IMR-90 (cell line): ENCODE data around the gene MICU1. TPM values are rescaled to one million over a fixed set of nuclear protein-coding genes. Genes with fewer than 3 reads are reported as not detected.
"Not testable (repeated sequence)": the region's sequence is repeated elsewhere in the genome, so short reads cannot be mapped to it uniquely, and the experiment has no call there.

Source experiments
- ATAC-seq: fragments of 200-7000 bp; cut with Tn5 transposase; 2 replicates; pipeline ENCODE4 v1.9.1; 2020; ENCODE audit warnings: low read depth, mild to moderate bottlenecking, moderate library complexity
- BruUV-seq: library from RNA; stranded (reverse); fragments of 400-500 nt; replicated peaks from 2 replicates; lab custom pipeline; 2021; lab: Mats Ljungman, UMichigan
- CTCF ChIA-PET: fragments of 300-600 bp; formaldehyde crosslinking; extraction: SDS; loops from one replicate; lab custom pipeline; 2021; ENCODE audit warnings: antibody characterized with exemption; lab: Yijun Ruan, JAX
- POLR2A ChIA-PET: fragments of 300-600 bp; sonication (Branson Sonifier 250); formaldehyde crosslinking; loops from one replicate; lab custom pipeline; 2022; ENCODE audit warnings: antibody characterized with exemption; ENCODE audit not compliant: unreplicated experiment; lab: Charles Lee
- DNase-seq: peaks from one replicate; pipeline ENCODE4 v3.0.0; 2013
- H2AFZ ChIP-seq: replicated peaks from 2 replicates; pipeline ENCODE3; 2013; ENCODE audit warnings: low read length, mild to moderate bottlenecking; ENCODE audit not compliant: poor library complexity
- H2AK5ac ChIP-seq: 2 replicates; pipeline ENCODE4 v1.6.1; 2013; ENCODE audit warnings: low read depth, low read length, inconsistent platforms
- H2AK9ac ChIP-seq: replicated peaks from 2 replicates; pipeline ENCODE3; 2013; ENCODE audit warnings: mild to moderate bottlenecking, low read depth, low read length, moderate library complexity; ENCODE audit not compliant: poor library complexity
- H2BK120ac ChIP-seq: 2 replicates; pipeline ENCODE4 v1.6.1; 2013; ENCODE audit warnings: low read depth, low read length, inconsistent platforms
- H2BK15ac ChIP-seq: 3 replicates; pipeline ENCODE4 v1.6.1; 2013; ENCODE audit warnings: low read depth, low read length, inconsistent platforms
- H2BK20ac ChIP-seq: 2 replicates; pipeline ENCODE4 v1.6.1; 2013; ENCODE audit warnings: low read depth, mild to moderate bottlenecking, inconsistent platforms, low read length, moderate library complexity
- H2BK5ac ChIP-seq: 2 replicates; pipeline ENCODE4 v1.6.1; 2013; ENCODE audit warnings: mild to moderate bottlenecking, low read depth, low read length, inconsistent platforms; ENCODE audit not compliant: poor library complexity, severe bottlenecking
- H3K14ac ChIP-seq: replicated peaks from 2 replicates; pipeline ENCODE4 v1.6.1; 2013; ENCODE audit warnings: low read depth, low read length, inconsistent platforms
- H3K18ac ChIP-seq: 2 replicates; pipeline ENCODE4 v1.6.1; 2013; ENCODE audit warnings: low read depth, low read length, control low read depth
- H3K23ac ChIP-seq: 2 replicates; pipeline ENCODE4 v1.6.1; 2013; ENCODE audit warnings: low read depth, low read length, inconsistent platforms
- H3K27ac ChIP-seq: 2 replicates; pipeline ENCODE4 v1.5.1; 2013; ENCODE audit warnings: mild to moderate bottlenecking, control low read depth, low read length; ENCODE audit not compliant: insufficient read depth
- H3K27me3 ChIP-seq: 2 replicates; pipeline ENCODE4 v1.6.1; 2013; ENCODE audit warnings: low read length; ENCODE audit not compliant: control insufficient read depth, insufficient read depth
- H3K36me3 ChIP-seq: 2 replicates; pipeline ENCODE4 v1.6.1; 2013; ENCODE audit warnings: low read length, mixed read lengths; ENCODE audit not compliant: control insufficient read depth, insufficient read depth
- H3K4ac ChIP-seq: 2 replicates; pipeline ENCODE4 v1.6.1; 2013; ENCODE audit warnings: low read depth, low read length, inconsistent platforms
- H3K4me1 ChIP-seq: 2 replicates; pipeline ENCODE4 v1.6.1; 2013; ENCODE audit warnings: low read length, mixed read lengths; ENCODE audit not compliant: control insufficient read depth, insufficient read depth
- H3K4me2 ChIP-seq: 2 replicates; pipeline ENCODE4 v1.6.1; 2013; ENCODE audit warnings: low read depth, mild to moderate bottlenecking, control low read depth, low read length, moderate library complexity
- H3K4me3 ChIP-seq: 2 replicates; pipeline ENCODE4 v1.5.1; 2013; ENCODE audit warnings: low read depth, mild to moderate bottlenecking, control low read depth, low read length, moderate library complexity; ENCODE audit not compliant: insufficient read depth
- H3K56ac ChIP-seq: 2 replicates; pipeline ENCODE4 v1.6.1; 2013; ENCODE audit warnings: low read length, inconsistent platforms; ENCODE audit not compliant: insufficient read depth; ENCODE audit errors: extremely low read depth
- H3K79me1 ChIP-seq, 2 experiments: 2 replicates each; pipeline ENCODE4 v1.6.1; 2013; ENCODE audit warnings: low read length in 2 of 2, inconsistent platforms in 1 of 2, low read depth in 1 of 2
- H3K9ac ChIP-seq: 2 replicates; pipeline ENCODE4 v1.6.1; 2013; ENCODE audit warnings: low read depth, low read length, control low read depth
- H3K9me1 ChIP-seq: 2 replicates; pipeline ENCODE4 v1.6.1; 2013; ENCODE audit warnings: low read length, inconsistent platforms; ENCODE audit not compliant: insufficient read depth
- H3K9me3 ChIP-seq: 2 replicates; pipeline ENCODE4 v1.6.1; 2013; ENCODE audit warnings: low read length; ENCODE audit not compliant: control insufficient read depth, insufficient read depth
- H4K20me1 ChIP-seq: 2 replicates; pipeline ENCODE4 v1.6.1; 2013; ENCODE audit warnings: low read length, inconsistent platforms; ENCODE audit not compliant: insufficient read depth
- H4K5ac ChIP-seq: 2 replicates; pipeline ENCODE4 v1.6.1; 2013; ENCODE audit warnings: mild to moderate bottlenecking, low read depth, low read length, control low read depth
- H4K8ac ChIP-seq, 2 experiments: 2 replicates each; pipeline ENCODE4 v1.6.1; 2013; ENCODE audit warnings: low read depth in 2 of 2, low read length in 2 of 2, control low read depth in 1 of 2, inconsistent platforms in 1 of 2
- H4K91ac ChIP-seq: 2 replicates; pipeline ENCODE4 v1.6.1; 2013; ENCODE audit warnings: low read depth, low read length, inconsistent platforms; ENCODE audit not compliant: insufficient read depth
- WGBS, 2 experiments: methylation state at CpG; one replicate each; pipeline versions ENCODE4 v1.1.5 to v1.1.7; 2013; ENCODE audit warnings: missing lambda C conversion rate in 2 of 2; ENCODE audit not compliant: insufficient read length in 1 of 2; ENCODE audit errors: extremely low coverage in 2 of 2; 5-methylcytosine and 5-hydroxymethylcytosine counted together
- dilution Hi-C: fragments of 300-500 bp; cut with HindIII; formaldehyde crosslinking; loops from one replicate; pipeline ENCODE4 v1.14.3; 2018; ENCODE audit warnings: low sequenced_read_pairs; ENCODE audit not compliant: unreplicated experiment
- in situ Hi-C: fragments of 300-500 bp; cut with MboI; formaldehyde crosslinking; loops from 3 replicates; pipeline ENCODE4 v1.14.3; 2019; ENCODE audit warnings: low sequenced_read_pairs, inconsistent platforms, mixed read lengths
- intact Hi-C: fragments of 100-400 bp; cut with micrococcal nuclease; formaldehyde crosslinking; loops from 2 replicates; pipeline ENCODE4 v1.10.0; 2022
- polyA plus RNA-seq, 3 experiments: library from polyadenylated mRNA; depleted of rRNA; stranded (reverse); fragments of >200 nt; gene quantifications; 2 replicates each; pipeline ENCODE4 v1.2.3, GENCODE V29; 2012; ENCODE audit warnings: low replicate concordance in 1 of 3
- total RNA-seq: library from RNA; depleted of rRNA; stranded (reverse); fragments of >200 nt; gene quantifications from 2 replicates; pipeline ENCODE4 v1.2.3, GENCODE V29; 2012

The MICU1 gene
- total and polyA plus RNA-seq, 2 of the 4 experiments (the other 2 are of a cell fraction) = 43.6 to 44.7 TPM

- H3K79me1 ChIP-seq, H3K4ac ChIP-seq, H2BK20ac ChIP-seq, H3K36me3 ChIP-seq, H3K14ac ChIP-seq, H3K9ac ChIP-seq, H2AK5ac ChIP-seq, POLR2A ChIA-PET, intact Hi-C loops, DNase-seq, H2BK15ac ChIP-seq, H3K9me3 ChIP-seq, H4K20me1 ChIP-seq, CTCF ChIA-PET, H3K4me1 ChIP-seq, H2AFZ ChIP-seq, dilution Hi-C loops, H3K27me3 ChIP-seq, BruUV-seq, H3K27ac ChIP-seq, H4K91ac ChIP-seq, H4K5ac ChIP-seq, H4K8ac ChIP-seq, in situ Hi-C loops, H2BK5ac ChIP-seq, H2AK9ac ChIP-seq, H3K23ac ChIP-seq, H3K18ac ChIP-seq, ATAC-seq, H3K4me3 ChIP-seq, H3K56ac ChIP-seq, H2BK120ac ChIP-seq, H3K9me1 ChIP-seq, H3K4me2 ChIP-seq: not testable (repeated sequence)
- no CpG with 5 or more reads among the region's 3 CpGs for WGBS, 2 experiments
These were observed 182.9 kb downstream of the MICU1 start for GRCh38 chr10:72442969-72443368.
